HG03520 (cell line): ENCODE data around the gene ATG10.
"Not testable (repeated sequence)": the region's sequence is repeated elsewhere in the genome, so short reads cannot be mapped to it uniquely, and the experiment has no call there.

ENCODE experiments used
- ATAC-seq: cut with Tn5 transposase; IDR thresholded peaks from one replicate; pipeline ENCODE4 v1.9.1; 2021; ENCODE audit warnings: mild to moderate bottlenecking, moderate library complexity; ENCODE audit not compliant: unreplicated experiment

ATG10 gene

GRCh38 chr5:82111191-82111590 is 139.4 kb downstream of the ATG10 start:
- ATAC-seq: no peak

DNA sequence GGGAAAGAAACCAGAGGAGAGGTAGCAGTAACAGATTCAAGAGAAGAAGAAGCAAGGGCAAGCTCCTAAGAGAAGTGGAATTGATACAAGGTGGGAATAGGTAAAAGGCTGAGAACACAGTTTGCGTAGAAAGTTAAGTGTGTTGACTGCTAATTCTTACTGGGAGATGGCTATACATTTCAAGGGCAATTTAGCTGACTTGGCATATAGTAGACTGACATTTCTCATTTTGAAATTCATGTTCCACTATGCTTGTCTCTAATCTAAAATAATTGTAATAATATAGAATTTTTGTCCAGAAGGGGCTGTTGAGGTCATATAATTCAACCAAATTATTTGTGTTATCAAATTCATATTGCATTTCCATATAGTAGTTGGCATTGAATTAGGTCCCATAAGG is 144.0 kb downstream of the ATG10 start:
- no peak for ATAC-seq

DNA sequence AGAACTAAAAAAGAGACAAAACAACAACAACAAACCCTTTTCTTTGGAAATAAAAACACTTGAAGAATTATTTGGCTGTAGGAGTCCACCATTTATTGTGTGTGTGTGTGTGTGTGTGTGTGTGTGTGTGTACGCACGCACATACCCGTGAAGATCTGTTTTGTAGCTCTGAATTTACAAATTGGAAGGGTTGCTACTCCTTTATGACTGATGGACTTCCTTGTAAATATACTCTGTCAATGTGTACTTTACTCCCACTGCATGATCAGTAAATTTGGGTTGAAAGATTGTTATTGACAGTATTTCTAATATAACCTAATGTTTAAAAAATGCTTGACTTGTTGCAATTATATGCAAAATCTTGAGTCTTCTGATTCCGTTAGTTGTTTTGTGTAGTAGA is 148.1 kb downstream of the ATG10 start:
- ATAC-seq: no peak

- ATAC-seq: no peak
Observed at GRCh38 chr5:82129723-82130285, 158.0 kb downstream of the ATG10 start.

DNA sequence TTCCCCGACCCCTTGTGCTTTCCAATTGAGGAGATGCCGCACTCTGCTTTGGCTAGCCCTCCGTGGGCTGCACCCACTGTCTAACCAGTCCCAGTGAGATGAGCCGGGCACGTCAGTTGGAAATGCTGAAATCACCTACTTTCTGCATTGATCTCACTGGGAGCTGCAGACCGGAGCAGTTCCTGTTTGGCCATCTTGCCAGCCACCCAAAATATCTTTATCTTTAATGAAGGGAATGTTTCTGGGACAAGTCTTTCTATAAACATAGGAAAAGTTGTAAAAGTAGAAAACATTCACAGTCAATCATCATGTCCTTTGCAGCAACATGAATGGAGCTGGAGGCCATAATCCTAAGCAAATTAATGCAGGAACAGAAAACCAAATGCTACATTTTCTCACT is 158.8 kb downstream of the ATG10 start:
- ATAC-seq: no peak

DNA sequence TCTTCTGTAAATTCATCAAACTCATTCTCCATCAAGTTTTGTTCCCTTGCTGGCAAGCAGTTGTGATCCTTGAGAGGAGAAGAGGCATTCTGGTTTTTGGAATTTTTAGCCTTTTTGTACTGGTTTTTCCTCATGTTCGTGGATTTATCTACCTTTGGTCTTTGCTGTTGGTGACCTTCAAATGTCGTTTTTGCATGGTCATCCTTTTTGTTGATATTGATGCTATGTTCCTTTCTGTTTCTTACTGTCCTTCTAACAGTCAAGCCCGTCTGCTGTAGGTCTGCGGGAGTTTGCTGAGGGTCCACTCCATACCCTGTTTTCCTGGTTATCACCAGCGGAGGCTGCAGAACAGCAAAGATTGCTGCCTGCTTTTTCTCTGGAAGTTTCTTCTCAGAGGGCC is 165.4 kb downstream of the ATG10 start:
- no peak for ATAC-seq

- not testable (repeated sequence) for ATAC-seq
Observed at GRCh38 chr5:82139837-82140236, 168.0 kb downstream of the ATG10 start.

- no peak for ATAC-seq
Observed at GRCh38 chr5:82142217-82142841, 170.5 kb downstream of the ATG10 start.

DNA sequence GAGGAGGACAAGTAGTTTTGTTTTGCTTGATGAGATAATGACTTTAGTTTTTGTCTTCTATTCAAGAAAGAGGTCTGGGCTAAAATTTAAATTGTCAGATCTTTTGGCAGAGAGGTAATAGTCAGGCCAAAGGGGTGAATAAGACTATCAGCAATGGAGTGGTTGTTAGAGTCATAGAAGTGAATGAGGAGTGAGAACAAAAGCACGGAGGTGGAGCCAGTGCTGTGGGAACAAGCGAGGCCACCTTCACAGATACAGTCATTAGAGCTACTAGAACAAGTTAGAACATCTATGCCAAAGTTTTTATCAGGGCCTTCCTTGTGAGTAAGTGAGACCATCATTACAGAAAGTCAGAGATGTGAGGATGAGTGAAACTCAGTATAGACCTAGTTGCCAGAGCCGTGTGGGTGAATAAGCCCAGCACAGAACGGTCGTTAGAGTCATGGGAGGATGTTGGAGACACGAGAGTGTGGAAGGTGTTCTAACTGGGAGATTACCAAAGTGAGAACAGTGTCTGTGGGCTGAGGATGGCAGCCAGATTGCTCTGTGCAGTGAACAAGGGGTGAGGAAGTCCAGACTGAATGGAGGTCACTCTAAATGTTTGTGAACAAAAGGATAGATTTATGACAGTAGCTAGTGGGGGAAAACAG is 171.2 kb downstream of the ATG10 start:
- no peak for ATAC-seq

- ATAC-seq: no peak
Observed at GRCh38 chr5:82147860-82148573, 176.2 kb downstream of the ATG10 start.

DNA sequence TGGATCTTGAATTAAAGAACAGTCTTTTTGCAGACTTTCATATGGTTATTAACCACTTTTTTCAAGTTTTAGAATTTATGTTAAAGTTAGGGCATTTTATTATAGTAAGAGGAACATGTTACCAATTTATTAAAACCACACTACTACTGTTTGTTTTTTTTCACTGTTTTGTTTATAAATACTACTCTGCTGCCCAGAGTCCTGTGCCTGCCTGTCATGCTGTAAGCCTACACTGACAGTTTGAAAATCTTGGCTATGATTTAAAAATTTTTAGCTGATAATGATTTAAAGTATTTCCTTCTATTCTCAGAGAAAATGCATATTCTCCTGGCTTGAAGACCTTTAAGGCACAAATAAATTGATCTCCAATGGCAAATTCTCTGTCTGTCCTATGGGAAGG is 177.6 kb downstream of the ATG10 start:
- ATAC-seq: no peak

DNA sequence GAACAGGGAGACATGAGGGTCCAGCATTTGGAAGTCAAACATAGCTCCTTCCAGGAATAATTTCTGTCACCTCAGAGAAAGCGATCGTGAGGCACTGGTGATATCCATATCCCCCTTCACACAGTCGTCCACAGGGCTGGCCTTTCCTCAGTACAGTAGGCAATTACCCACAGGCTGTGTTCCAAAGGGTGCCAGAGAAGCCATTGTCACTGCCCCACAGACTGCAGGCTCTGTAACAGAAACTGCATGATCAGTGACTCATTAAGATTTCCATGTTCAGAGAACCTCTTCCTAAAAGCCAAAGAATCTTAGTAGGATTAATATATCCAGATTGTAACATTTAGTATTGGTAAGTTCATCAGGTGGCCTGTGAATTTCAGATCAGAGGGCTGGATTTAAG is 178.7 kb downstream of the ATG10 start:
- ATAC-seq: no peak

DNA sequence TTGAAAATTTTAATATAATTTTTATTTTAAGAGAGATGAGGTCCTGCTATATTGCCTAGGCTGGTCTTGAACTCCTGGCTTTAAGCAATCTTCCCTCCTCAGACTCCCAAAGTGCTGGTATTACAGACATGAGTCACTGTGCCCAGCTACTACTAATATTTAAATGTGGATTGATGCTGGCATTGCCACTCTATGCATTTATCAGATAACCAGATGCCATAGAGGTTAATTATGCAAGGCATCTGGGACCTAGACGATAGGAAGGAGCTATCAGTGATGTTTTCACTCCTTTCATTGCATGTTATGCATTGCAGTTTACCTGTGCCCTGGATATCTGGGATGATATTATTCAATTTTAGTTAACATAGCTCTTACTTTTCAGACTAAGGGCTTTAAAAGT is 179.4 kb downstream of the ATG10 start:
- ATAC-seq: no peak

- no peak for ATAC-seq
Observed at GRCh38 chr5:82151662-82152061, 179.8 kb downstream of the ATG10 start.

DNA sequence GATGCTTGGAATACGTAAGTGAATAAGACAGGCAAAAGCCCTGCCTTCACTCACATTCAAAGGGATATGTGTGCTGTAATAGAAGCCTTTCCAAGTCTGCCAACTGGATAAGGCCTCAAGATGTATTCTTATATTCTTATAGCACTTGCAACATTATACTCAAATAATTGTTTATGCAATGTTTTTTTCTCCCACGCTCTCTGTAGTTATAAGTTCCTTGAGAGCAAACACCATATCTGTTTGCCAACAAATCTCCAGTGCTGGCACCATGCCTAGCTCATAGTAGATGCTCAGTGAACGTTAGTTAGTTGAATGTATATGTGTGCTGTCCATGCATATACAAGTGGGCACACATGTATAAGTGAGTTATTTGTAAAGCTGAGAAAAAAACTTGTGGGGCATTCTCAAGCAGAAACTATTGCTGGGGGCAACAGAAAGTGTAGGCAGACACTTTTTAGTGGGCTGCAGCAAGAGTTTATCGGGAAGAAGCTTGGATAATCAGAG is 181.2 kb downstream of the ATG10 start:
- no peak for ATAC-seq

DNA sequence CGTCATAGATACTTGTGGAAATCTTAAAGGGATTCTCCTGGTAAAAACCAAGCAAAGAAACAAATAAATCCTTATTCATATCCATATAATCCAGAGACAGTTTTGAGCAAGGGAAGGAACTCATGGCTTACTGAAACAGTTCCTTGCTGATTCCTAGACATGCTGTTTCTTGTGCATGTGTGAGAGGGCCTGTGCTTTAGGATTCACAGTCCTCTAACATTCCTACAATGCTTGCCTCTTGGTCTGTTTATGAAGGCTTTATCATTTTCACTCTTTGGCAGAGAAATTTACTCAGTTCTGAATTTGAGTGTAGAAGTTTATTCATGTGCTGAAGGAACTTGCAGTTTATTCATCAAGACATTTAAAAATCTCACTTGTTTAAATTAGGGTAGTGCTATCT is 183.0 kb downstream of the ATG10 start:
- no peak for ATAC-seq

DNA sequence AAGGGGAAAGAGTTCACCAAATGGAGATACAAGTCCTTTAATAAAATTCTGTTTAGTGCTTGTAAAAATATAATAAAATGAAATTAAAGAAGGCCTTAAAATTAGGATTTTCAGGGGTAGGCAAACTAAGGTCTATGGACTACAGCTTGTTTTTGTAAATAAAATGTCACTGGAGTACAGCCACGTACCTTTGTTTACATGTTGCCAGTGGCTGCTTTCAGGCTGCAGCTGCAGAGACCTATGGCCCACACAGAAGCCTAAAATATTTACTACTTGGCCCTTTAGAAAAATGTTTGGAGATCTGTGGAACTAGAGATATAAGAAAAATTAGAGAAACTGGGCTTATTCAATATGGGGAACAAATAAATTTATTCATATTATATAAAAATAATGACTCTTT is 183.5 kb downstream of the ATG10 start:
- no peak for ATAC-seq

- no peak for ATAC-seq
Observed at GRCh38 chr5:82156874-82157273, 185.1 kb downstream of the ATG10 start.

GRCh38 chr5:82158755-82159413 is 187.1 kb downstream of the ATG10 start:
- no peak for ATAC-seq

DNA sequence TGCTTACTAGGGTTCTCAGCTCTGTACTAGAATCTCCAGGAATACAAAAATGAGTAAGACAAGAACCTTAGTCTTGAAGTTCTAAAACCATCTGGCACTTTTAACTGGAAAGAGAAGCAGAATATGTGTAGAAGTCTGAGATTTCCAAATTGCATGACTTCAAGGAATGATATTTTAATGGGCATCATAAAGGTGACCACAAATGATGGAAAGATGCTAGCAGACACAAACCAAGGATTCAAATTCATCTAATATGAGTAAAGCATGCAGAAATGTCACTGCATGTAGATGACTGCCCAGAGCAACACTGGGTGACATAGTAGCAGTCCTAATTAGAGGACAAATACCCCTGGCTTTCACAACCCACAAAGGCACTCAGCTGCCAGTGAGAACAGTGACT is 189.1 kb downstream of the ATG10 start:
- no peak for ATAC-seq

DNA sequence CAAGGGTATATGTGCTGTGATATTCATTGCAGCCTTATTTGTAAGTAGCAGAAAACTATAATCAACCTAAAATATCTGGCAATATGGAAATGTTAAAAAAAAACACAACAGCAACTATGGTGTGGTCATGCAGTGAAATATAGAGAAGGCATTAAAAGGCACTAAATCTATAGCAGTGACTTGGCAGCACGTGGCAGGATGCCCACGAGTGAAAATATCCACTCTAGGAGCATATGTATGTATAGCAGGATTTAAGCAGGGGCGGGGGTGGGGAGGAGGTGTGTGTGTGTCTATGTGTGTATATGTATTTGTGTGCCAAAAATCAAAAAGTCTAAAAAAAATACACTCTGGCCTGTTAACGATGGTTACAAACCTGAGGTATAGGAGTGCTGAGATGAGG is 190.8 kb downstream of the ATG10 start:
- no peak for ATAC-seq
